K562 (cell line): Measurements from ENCODE around the gene ZNF554. TPM values are rescaled to one million over a fixed set of nuclear protein-coding genes. Genes with fewer than 3 reads are reported as not detected.

Experiments
- ATAC-seq: fragments of 200-7000 bp; cut with Tn5 transposase; 3 replicates; pipeline ENCODE4 v1.9.1; 2020; ENCODE audit warnings: moderate library complexity
- BruUV-seq: library from RNA; stranded (reverse); fragments of 400-500 nt; replicated peaks from 2 replicates; lab custom pipeline; 2021; lab: Mats Ljungman, UMichigan
- CTCF ChIA-PET: fragments of 300-600 bp; formaldehyde crosslinking; extraction: SDS; loops from one replicate; lab custom pipeline; 2021; ENCODE audit warnings: low intra/inter-chr PET ratio; lab: Yijun Ruan, JAX
- POLR2A ChIA-PET: fragments of 300-600, 350-650 bp; sonication (Branson Sonifier 250); formaldehyde crosslinking; extraction: SDS; loops from one replicate; lab custom pipeline; 2021; ENCODE audit warnings: antibody characterized with exemption, inconsistent platforms; lab: Yijun Ruan, JAX
- DNase-seq, 4 experiments: peaks; one replicate each; pipeline versions ENCODE4 v3.0.0 to v3.0.0-alpha.2; 2011 to 2018; ENCODE audit warnings: low spot score in 3 of 4, mixed read lengths in 3 of 4; ENCODE audit errors: extremely low read depth in 1 of 4
- FAIRE-seq: peaks from 2 replicates; lab custom pipeline; 2011; peaks lifted over from hg19 to GRCh38; lab: Jason Lieb, UNC
- H2AFZ ChIP-seq: 2 replicates; pipeline ENCODE4 v1.6.0; 2011; ENCODE audit warnings: low read depth, low read length, control low read depth, inconsistent platforms
- H3K27ac ChIP-seq: fragments of 200-600 bp; 3 replicates; pipeline ENCODE4 v1.8.0; 2011; ENCODE audit warnings: low read depth, mild to moderate bottlenecking, control low read depth, inconsistent platforms, low read length, moderate library complexity, mixed read lengths; ENCODE audit errors: extremely low read depth
- H3K27me3 ChIP-seq, 2 experiments: fragments of 300-600 bp in 1 of 2; 2 replicates in 1 of 2; 3 replicates in 1 of 2; pipeline versions ENCODE4 v1.6.0 to v1.8.0; 2011; ENCODE audit warnings: inconsistent platforms in 2 of 2, low read length in 2 of 2, mild to moderate bottlenecking in 1 of 2, mixed read lengths in 1 of 2, moderate library complexity in 1 of 2; ENCODE audit not compliant: control insufficient read depth in 2 of 2, insufficient read depth in 2 of 2
- H3K36me3 ChIP-seq: fragments of 300-600 bp; 3 replicates; pipeline ENCODE4 v1.8.0; 2011; ENCODE audit warnings: mild to moderate bottlenecking, low read length, inconsistent platforms; ENCODE audit not compliant: control insufficient read depth, insufficient read depth
- H3K4me1 ChIP-seq, 2 experiments: fragments of 200-600 bp in 1 of 2; replicated peaks in 1 of 2; 2 replicates in 1 of 2; 3 replicates in 1 of 2; pipeline versions ENCODE4 v1.5.1 to v1.8.0; 2011; ENCODE audit warnings: inconsistent platforms in 2 of 2, low read length in 2 of 2, mild to moderate bottlenecking in 1 of 2, mixed read lengths in 1 of 2, moderate library complexity in 1 of 2; ENCODE audit not compliant: control insufficient read depth in 2 of 2, insufficient read depth in 2 of 2
- H3K4me2 ChIP-seq: 2 replicates; pipeline ENCODE4 v1.6.1; 2011; ENCODE audit warnings: low read length, control low read depth, inconsistent platforms, mixed read lengths; ENCODE audit not compliant: insufficient read depth
- H3K4me3 ChIP-seq: fragments of 200-600 bp; sonication (generic), shearing (Covaris generic); 2 replicates; pipeline ENCODE4 v1.5.1; 2016; ENCODE audit warnings: control low read depth, inconsistent platforms
- H3K79me2 ChIP-seq: fragments of 200-600 bp; 3 replicates; pipeline ENCODE4 v1.8.0; 2011; ENCODE audit warnings: low read length, inconsistent platforms; ENCODE audit not compliant: control insufficient read depth, insufficient read depth
- H3K9ac ChIP-seq, 2 experiments: 2 replicates each; pipeline versions ENCODE4 v1.6.0 to v1.6.1; 2011; ENCODE audit warnings: low read depth in 2 of 2, low read length in 2 of 2, control low read depth in 1 of 2, inconsistent platforms in 1 of 2, mild to moderate bottlenecking in 1 of 2, mixed read lengths in 1 of 2; ENCODE audit not compliant: insufficient read depth in 1 of 2
- H3K9me1 ChIP-seq: one replicate; pipeline ENCODE4 v1.6.0; 2011; ENCODE audit warnings: inconsistent platforms, mild to moderate bottlenecking, low read length, moderate library complexity; ENCODE audit not compliant: control insufficient read depth, insufficient read depth
- H3K9me3 ChIP-seq: replicated peaks from 2 replicates; pipeline ENCODE4 v1.5.1; 2011; ENCODE audit warnings: low read depth, low read length, inconsistent platforms; ENCODE audit not compliant: control insufficient read depth, insufficient read depth
- H4K20me1 ChIP-seq: replicated peaks from 2 replicates; pipeline ENCODE4 v1.6.1; 2011; ENCODE audit warnings: low read length, inconsistent platforms, mixed read lengths; ENCODE audit not compliant: control insufficient read depth, insufficient read depth
- ARID3B ChIP-seq: fragments of 250-450 bp; sonication (Bioruptor Pico); IDR thresholded peaks from 2 replicates; pipeline ENCODE4 v1.4.0; 2020; ENCODE audit warnings: borderline replicate concordance
- ETS2 ChIP-seq: IDR thresholded peaks from 2 replicates; pipeline ENCODE4 v1.6.1; 2016; ENCODE audit warnings: borderline replicate concordance, missing genetic modification characterization, mild to moderate bottlenecking, moderate library complexity, missing compliant biosample characterization; ENCODE audit not compliant: poor library complexity, severe bottlenecking
- FOXK2 ChIP-seq, 2 experiments: fragments of 450-650 bp; IDR thresholded peaks in 1 of 2; conservative IDR thresholded peaks in 1 of 2; 2 replicates each; pipeline ENCODE4 v1.6.1; 2016; ENCODE audit warnings: low read depth in 2 of 2, mild to moderate bottlenecking in 1 of 2
- GABPB2 ChIP-seq: fragments of 250-450 bp; sonication (Bioruptor Pico); conservative IDR thresholded peaks from 2 replicates; pipeline ENCODE4 v1.5.1; 2021; ENCODE audit warnings: mild to moderate bottlenecking
- HNRNPL ChIP-seq: fragments of 200-400 bp; formaldehyde crosslinking; IDR thresholded peaks from 2 replicates; pipeline ENCODE4 v1.6.1; 2017; ENCODE audit warnings: low read depth, mild to moderate bottlenecking, low read length
- MCM7 ChIP-seq, 2 experiments: fragments of 450-650 bp; IDR thresholded peaks; 2 replicates each; pipeline ENCODE4 v1.6.1; 2016 to 2018
- NR4A1 ChIP-seq, 2 experiments: fragments of 250-450 bp in 1 of 2; fragments of 450-650 bp in 1 of 2; sonication (Bioruptor Pico) in 1 of 2; IDR thresholded peaks; 2 replicates each; pipeline versions ENCODE4 v1.4.0 to v1.6.1; 2016 to 2020; ENCODE audit warnings: mild to moderate bottlenecking in 2 of 2, missing compliant biosample characterization in 1 of 2, missing genetic modification characterization in 1 of 2, moderate library complexity in 1 of 2
- SETDB1 ChIP-seq: IDR thresholded peaks from one replicate; pipeline ENCODE4 v1.6.1; 2012; ENCODE audit warnings: low read length, control low read depth, inconsistent platforms
- TOE1 ChIP-seq, 2 experiments: fragments of 450-650 bp in 1 of 2; sonication (generic) in 1 of 2; formaldehyde crosslinking in 1 of 2; IDR thresholded peaks; 2 replicates each; pipeline versions ENCODE4 v1.7.1 to v1.8.0; 2016 to 2022; ENCODE audit warnings: borderline replicate concordance in 2 of 2, mild to moderate bottlenecking in 2 of 2, antibody characterized with exemption in 1 of 2, inconsistent platforms in 1 of 2, low read depth in 1 of 2, missing genetic modification reagents in 1 of 2, moderate library complexity in 1 of 2
- VEZF1 ChIP-seq: fragments of 200-800 bp; sonication (Bioruptor generic); IDR thresholded peaks from 2 replicates; pipeline ENCODE4 v1.6.1; 2017; ENCODE audit warnings: missing genetic modification characterization, missing compliant biosample characterization
- XRCC4 ChIP-seq: IDR thresholded peaks from one replicate; pipeline ENCODE4 v1.6.1; 2011; ENCODE audit not compliant: insufficient read depth, insufficient read length; ENCODE audit errors: extremely low read depth
- ZNF124 ChIP-seq: sonication (generic); formaldehyde crosslinking; IDR thresholded peaks from 2 replicates; pipeline ENCODE4 v1.8.1; 2022; ENCODE audit warnings: missing genetic modification reagents
- ZNF174 ChIP-seq: fragments of 250-450 bp; sonication (Bioruptor Pico); IDR thresholded peaks from 2 replicates; pipeline ENCODE4 v1.4.0; 2020; ENCODE audit warnings: mild to moderate bottlenecking
- ZNF224 ChIP-seq: sonication (generic); formaldehyde crosslinking; IDR thresholded peaks from 2 replicates; pipeline ENCODE4 v1.8.0; 2022; ENCODE audit warnings: mild to moderate bottlenecking, missing genetic modification reagents
- ZNF316 ChIP-seq: fragments of 450-650 bp; IDR thresholded peaks from 2 replicates; pipeline ENCODE4 v1.6.1; 2016
- ZNF780A ChIP-seq: fragments of 250-450 bp; sonication (Bioruptor Pico); IDR thresholded peaks from 2 replicates; pipeline ENCODE4 v1.5.0; 2021; ENCODE audit warnings: mild to moderate bottlenecking
- WGBS: fragments of 100-300 bp; shearing (Covaris generic); methylation state at CpG from one replicate; pipeline ENCODE4 v1.1.6; 2016; ENCODE audit warnings: low coverage, mixed read lengths; ENCODE audit not compliant: insufficient coverage; ENCODE audit errors: missing lambda C conversion rate; 5-methylcytosine and 5-hydroxymethylcytosine counted together
- in situ Hi-C: fragments of 300-500 bp; cut with MboI; formaldehyde crosslinking; loops from 4 replicates; pipeline ENCODE4 v1.15.0; 2018; ENCODE audit warnings: inconsistent platforms, mixed read lengths
- intact Hi-C: fragments of 100-400 bp; cut with micrococcal nuclease; formaldehyde crosslinking; loops from 2 replicates; pipeline ENCODE4 v1.14.2; 2022
- polyA plus RNA-seq, 8 experiments: library from polyadenylated mRNA; depleted of rRNA in 4 of 8; stranded (reverse) in 5 of 8; unstranded in 3 of 8; fragments of >200 nt; fragmentation: Nextera tagmentation in 2 of 8; fragmentation: Illumina TruSeq in 1 of 8; extraction: Ambion mirVana in 2 of 8; extraction: Trizol in 1 of 8; gene quantifications; 2 replicates each; pipeline versions ENCODE4 v1.2.1 to v1.2.3, GENCODE V29; 2011 to 2014; ENCODE audit warnings: inconsistent platforms in 1 of 8, missing spikeins in 1 of 8
- total RNA-seq, 7 experiments: library from RNA; depleted of rRNA in 6 of 7; stranded (reverse); fragments of >200 nt in 6 of 7; fragmentation: Illumina TruSeq in 2 of 7; extraction: Trizol in 2 of 7; gene quantifications; 2 replicates each; pipeline versions ENCODE4 v1.2.1 to v1.2.3, GENCODE V29; 2011 to 2021; ENCODE audit warnings: low replicate concordance in 1 of 7

Gene ZNF554
- total and polyA plus RNA-seq, 9 of the 15 experiments (the other 6 are each of a cell fraction or from before 2014, with no cell fraction given): 0.07 to 1.8 (median 1.1) TPM

GRCh38 chr19:2823646-2824045 lies 4.0 kb downstream of the ZNF554 start:
- intact Hi-C loops: no loop called here
- CTCF ChIA-PET: no interaction called here
- 56% methylated on average over 9 of the region's 9 CpGs for WGBS

GRCh38 chr19:2824129-2824528 lies 4.5 kb downstream of the ZNF554 start:
- no peak overlapping the region for H3K4me3 ChIP-seq
- intact Hi-C loops: no loop called here
- POLR2A ChIA-PET: interaction anchor here (0.6 to 1.2 kb wide), 3 partner anchors 14 to 478 kb away, joined by 3 to 5 read pairs (median 3); no protein-coding TSS in a partner anchor
- no peaks in the 10 kb centered on the region for H3K36me3 ChIP-seq
- peaks cover 4% of the 10 kb centered on the region for H3K9me3 ChIP-seq
- in situ Hi-C loops: no loop called here
- no peaks in the 10 kb centered on the region for H3K27me3 ChIP-seq
- H4K20me1 ChIP-seq: no peaks in the 10 kb centered on the region
- no peak for ATAC-seq
- no peak overlapping the region for H3K27ac ChIP-seq
- H3K4me2 ChIP-seq: no peak overlapping the region
- peaks cover 7% of the 10 kb centered on the region for H3K79me2 ChIP-seq
- no peaks in the 10 kb centered on the region for H3K9me1 ChIP-seq
- peaks cover 0 to 15% of the 10 kb centered on the region in 2 experiments; a peak in 3 of 5 replicates for H3K4me1 ChIP-seq
- no TSS peak for BruUV-seq
- CTCF ChIA-PET: no interaction called here
- peak in 1 of 4 experiments; percentile 1 for DNase-seq
- 47% methylated on average over 6 of the region's 8 CpGs for WGBS
- peak overlapping the region in 1 of 2 experiments; percentile 46; a peak in 1 of 4 replicates for H3K9ac ChIP-seq
- no peak overlapping the region for H2AFZ ChIP-seq
- no peak for FAIRE-seq
- TF ChIP-seq TOE1 (IDR thresholded peaks at IDR 0.05; ENCODE audit: borderline replicate concordance) (no peak), TOE1 (CRISPR knock-in tag; IDR thresholded peaks at IDR 0.05; ENCODE audit: borderline replicate concordance, low read depth) (no peak), HNRNPL (no peak), SETDB1 (no peak), FOXK2 (conservative IDR thresholded peaks at IDR 0.05 in 1 of 2, IDR thresholded peaks at IDR 0.05 in 1 of 2; ENCODE audit: low read depth in 2 of 2) (no peak), XRCC4 (no peak), ETS2 (tag) (no peak), VEZF1 (no peak), ARID3B (no peak), MCM7 (IDR thresholded peaks at IDR 0.05) (no peak)

More at GRCh38 chr19:2823646-2824045, 4.0 kb downstream of the ZNF554 start:
- in situ Hi-C loops: no loop called here
- TF ChIP-seq NR4A1 (CRISPR knock-in tag; IDR thresholded peaks at IDR 0.05): no peak
- no peak for TF ChIP-seq NR4A1 (tag; IDR thresholded peaks at IDR 0.05)
- no peak for TF ChIP-seq ZNF316
- TF ChIP-seq ZNF124 (CRISPR knock-in tag): no peak
- TF ChIP-seq ZNF174: no peak
- TF ChIP-seq GABPB2: no peak
- no peak for TF ChIP-seq ZNF224 (CRISPR knock-in tag)
- no peak for TF ChIP-seq ZNF780A (CRISPR knock-in tag)
- TF ChIP-seq, all 486 proteins: peak for 0
- Histone ChIP-seq H3K36me3 (no peaks in the 10 kb centered on the region), H3K79me2 (peaks cover 7% of the 10 kb centered on the region), H3K4me3 (no peak overlapping the region), H3K27me3 (no peaks in the 10 kb centered on the region), H3K27ac (no peak overlapping the region), H4K20me1 (no peaks in the 10 kb centered on the region), H3K9me1 (no peaks in the 10 kb centered on the region), H2AFZ (no peak overlapping the region), H3K9me3 (peaks cover 4% of the 10 kb centered on the region), H3K4me1 (peaks cover 0 to 15% of the 10 kb centered on the region in 2 experiments; a peak in 3 of 5 replicates), H3K4me2 (no peak overlapping the region), H3K9ac (0 out of 4 replicates have a peak overlapping the region, but pooled peaks of 1 of the 2 experiments have one; percentile 11)
- no peak for ATAC-seq
- DNase-seq: no peak
- no peak for FAIRE-seq
- BruUV-seq: no TSS peak
- POLR2A ChIA-PET: interaction anchor here (0.9 kb wide), 1 partner anchor 18 kb away, joined by 3 read pairs; the partner anchor contains the start of gene ZNF555
